ENCODE results near the gene ANAPC4.
"Not testable (repeated sequence)": the region's sequence is repeated elsewhere in the genome, so short reads cannot be mapped to it uniquely, and the experiment has no call there.

The ANAPC4 gene, protein sequence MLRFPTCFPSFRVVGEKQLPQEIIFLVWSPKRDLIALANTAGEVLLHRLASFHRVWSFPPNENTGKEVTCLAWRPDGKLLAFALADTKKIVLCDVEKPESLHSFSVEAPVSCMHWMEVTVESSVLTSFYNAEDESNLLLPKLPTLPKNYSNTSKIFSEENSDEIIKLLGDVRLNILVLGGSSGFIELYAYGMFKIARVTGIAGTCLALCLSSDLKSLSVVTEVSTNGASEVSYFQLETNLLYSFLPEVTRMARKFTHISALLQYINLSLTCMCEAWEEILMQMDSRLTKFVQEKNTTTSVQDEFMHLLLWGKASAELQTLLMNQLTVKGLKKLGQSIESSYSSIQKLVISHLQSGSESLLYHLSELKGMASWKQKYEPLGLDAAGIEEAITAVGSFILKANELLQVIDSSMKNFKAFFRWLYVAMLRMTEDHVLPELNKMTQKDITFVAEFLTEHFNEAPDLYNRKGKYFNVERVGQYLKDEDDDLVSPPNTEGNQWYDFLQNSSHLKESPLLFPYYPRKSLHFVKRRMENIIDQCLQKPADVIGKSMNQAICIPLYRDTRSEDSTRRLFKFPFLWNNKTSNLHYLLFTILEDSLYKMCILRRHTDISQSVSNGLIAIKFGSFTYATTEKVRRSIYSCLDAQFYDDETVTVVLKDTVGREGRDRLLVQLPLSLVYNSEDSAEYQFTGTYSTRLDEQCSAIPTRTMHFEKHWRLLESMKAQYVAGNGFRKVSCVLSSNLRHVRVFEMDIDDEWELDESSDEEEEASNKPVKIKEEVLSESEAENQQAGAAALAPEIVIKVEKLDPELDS

DNA sequence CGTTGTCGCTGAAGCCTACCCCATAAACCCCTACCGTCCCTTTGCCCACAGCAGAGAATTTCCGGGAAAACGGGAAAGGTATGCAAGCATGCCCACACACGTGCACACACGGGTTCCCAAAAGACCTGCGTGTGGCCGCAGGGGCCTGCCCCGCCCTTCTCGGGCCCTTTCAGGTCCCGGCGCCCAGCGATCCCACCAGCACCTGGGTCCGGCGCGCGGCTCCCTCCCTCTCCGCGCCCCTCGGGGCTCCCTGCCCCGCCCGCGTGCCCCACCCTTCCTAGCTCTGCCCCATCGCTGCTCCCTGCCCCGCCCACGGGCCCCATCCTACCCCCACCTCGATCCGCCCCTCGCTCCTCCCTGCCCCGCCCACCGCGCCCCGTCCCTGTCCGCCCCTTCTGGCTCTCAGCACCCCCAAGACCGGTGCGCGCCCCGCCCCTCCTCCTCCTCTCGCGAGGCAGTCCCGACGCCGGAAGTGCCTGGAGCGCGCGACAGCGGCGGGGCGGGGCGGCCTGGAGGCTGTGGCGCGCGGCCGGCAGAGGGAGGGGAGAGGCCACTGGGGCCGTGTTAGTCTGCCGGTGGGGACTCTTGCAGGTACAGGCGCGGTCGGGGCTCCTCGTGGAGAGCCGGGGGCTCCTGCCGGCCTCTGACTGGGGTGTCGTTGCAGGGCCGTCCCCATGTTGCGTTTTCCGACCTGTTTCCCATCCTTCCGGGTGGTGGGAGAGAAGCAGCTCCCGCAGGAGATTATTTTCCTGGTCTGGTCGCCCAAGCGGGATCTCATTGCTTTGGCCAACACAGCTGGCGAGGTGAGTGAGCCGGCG is at the start of gene ANAPC4:
ANAPC4 (plus strand) TSS at position 510 of the 818 bp plus-strand sequence; CDS start at position 675, 165 bp downstream.
- peak; percentile 98 for DNase-seq (ENCODE audit: low read depth)

DNA sequence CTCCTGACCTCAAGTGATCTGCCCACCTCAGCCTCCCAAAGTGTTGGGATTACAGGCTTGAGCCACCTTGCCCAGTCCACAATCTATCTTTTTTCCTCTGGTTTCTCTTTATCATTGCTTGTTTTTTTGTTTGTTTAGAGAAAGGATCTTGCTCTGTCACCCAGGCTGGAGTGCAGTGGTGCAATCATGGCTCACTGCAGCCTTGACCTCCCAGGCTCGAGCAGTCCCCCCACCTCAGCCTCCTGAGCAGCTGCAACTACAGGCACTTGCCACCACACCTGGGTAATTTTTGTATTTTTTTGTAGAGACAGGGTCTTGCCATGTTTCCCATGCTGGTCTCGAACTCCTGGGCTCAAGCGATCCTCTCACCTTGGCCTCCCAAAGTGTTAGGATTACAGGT is 48.6 kb upstream of the ANAPC4 start:
- DNase-seq (ENCODE audit: low read depth), result not testable (repeated sequence)

DNA sequence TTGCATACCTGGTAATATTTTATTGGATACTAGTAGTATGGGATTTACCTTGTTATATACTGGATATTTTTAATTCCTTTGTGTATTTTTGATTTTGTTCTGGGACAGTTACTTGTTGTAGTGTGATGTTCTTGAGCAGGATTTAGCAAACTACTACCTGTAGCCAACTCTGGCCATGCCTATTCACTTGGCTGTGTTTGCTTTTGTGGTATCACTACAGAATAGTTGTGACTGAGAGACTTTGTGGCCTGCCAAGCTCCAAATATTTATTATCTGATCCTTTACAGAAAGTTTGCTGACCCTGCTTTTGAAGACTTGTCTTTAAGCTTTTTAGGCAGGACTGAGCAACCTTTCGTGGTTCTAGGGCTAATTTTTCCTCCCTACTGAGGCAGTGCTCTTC is 46.7 kb upstream of the ANAPC4 start:
- DNase-seq (ENCODE audit: low read depth), result no peak

DNA sequence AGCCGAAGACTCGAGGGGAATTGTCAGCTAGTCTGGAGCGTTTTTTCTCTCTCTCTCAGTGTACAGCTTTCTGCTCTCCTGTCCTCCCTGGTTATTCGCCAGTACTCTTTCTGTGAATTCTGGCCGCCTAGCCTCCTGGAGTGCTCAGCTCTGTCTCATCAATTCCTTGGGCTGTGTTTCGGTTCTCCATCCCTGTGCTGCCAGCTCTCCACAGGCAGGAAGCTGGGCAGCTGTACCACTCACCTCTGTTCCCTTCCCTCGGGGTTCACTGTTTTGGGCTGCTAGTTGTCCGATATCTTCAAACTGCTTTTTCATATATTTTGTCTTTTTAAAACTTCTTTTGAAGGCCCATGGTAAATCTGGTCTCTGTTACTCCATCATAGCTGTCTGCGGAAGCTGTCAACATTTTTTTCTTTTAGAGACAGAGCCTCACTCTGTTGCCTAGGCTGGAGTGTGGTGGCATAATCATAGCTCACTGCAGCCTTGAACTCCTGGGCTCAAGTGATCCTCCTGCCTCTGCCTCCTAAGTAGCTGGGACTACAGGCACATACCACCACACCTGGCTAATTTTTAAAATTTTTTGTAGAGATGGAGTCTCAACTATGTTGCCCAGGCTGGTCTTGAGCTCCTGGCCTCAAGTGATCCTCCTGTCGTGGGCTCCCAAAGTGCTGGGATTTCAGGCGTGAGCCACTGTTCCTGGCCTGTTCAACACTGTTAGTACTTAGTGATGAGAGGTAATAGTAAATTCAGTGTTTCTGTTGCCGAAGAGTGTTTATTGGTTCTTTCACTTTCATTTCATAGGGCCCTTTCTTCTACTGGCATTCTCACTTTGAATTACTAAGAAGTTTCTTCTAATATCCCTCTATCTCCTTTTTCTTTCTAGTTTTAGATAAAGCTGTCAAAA is 45.9 kb upstream of the ANAPC4 start:
- DNase-seq (ENCODE audit: low read depth), result no peak

DNA sequence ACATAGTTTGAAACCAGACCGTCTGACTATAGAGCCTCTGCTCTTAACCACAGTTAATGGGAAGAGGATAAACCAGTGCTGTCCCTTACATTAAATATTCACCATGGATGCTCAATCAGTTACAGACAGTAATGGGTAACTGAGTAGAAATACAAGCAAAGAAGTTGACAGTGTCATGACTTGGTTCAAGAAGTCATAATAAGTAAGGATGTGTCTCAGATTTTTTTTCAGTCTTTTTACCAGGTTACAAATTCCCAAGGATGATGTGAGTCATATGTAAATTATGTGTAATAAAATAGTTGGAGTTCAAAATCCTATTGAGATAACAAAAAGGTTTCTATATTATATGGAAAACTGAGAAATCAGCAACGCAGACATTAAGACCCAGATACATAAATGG is 33.4 kb upstream of the ANAPC4 start:
- DNase-seq (ENCODE audit: low read depth), result no peak

DNA sequence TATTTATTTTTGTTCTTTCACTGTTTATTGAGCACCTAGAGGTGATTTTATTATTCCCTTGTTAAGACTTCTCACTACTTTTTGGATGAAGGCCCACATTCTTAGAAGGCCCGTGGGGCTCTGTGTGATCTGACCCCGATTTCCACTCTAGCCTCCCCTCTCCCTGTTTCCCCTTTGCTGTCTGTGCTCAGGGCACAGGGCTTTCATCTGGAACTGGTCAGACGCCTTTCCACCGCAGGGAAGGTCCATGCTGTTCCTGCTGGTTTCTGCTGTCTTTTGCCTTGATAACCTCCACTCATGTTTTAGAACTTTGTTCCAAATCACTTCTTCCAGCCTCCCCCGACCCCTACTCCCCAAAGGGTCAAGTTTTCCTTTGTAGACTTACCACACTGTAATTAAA is 31.3 kb upstream of the ANAPC4 start:
- DNase-seq (ENCODE audit: low read depth), result no peak

DNA sequence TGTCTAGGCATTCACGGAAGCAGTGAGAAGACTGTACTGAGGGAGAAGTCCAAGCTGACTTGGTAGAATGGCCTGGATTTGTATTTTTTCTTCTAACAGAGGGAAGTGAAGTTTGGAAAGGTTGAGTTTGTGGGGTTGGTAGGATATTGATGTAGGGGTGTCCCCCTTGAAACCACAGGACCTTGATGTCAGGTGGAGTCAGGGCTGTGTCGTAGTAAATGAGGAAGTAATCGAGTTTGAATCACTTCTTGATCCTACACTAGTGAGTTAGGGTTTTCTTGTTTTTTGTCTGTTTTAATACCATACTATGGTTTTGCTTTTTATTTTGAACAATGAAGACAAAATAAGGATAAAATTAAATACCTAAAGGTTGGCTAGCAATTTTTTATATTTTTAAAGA is 30.1 kb upstream of the ANAPC4 start:
- DNase-seq (ENCODE audit: low read depth), result no peak

DNA sequence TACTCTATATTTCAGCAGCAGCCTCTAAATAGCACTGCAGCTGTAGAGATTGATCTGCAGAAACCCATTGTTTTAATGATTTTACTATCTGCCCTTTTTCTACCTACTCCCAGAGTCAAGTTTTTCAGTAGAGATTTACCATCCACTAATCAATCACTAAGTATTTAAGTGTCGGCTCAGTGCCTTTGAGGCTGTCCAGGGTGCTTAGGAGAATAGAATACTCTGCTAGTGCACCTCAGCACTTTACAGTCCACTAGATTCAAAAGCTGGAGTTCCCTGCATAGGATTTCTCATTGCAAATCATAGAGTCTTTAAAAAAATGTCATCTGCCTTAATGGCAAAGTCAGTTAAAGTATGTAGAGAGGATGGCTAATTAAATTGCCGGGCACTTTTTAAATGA is 29.6 kb upstream of the ANAPC4 start:
- DNase-seq (ENCODE audit: low read depth), result no peak

DNA sequence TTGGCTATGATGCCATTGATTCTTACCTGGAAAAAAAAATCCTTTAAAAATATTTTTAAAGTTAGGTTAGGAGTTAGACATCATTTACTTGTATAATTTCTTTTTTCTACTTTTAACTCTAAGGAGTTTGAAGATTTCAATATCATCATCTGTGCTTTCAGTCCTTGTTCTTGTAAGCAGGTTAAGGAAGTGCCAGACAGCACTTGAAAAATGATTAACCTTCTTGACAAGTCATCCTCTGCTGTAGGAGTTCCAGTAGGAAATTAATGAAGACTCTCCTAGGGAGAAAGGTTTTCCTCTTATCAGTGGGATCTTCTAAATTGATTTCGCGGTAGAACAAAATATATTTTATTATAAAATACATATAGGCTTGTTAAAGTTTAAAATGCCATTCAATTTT is 29.1 kb upstream of the ANAPC4 start:
- DNase-seq (ENCODE audit: low read depth), result no peak

DNA sequence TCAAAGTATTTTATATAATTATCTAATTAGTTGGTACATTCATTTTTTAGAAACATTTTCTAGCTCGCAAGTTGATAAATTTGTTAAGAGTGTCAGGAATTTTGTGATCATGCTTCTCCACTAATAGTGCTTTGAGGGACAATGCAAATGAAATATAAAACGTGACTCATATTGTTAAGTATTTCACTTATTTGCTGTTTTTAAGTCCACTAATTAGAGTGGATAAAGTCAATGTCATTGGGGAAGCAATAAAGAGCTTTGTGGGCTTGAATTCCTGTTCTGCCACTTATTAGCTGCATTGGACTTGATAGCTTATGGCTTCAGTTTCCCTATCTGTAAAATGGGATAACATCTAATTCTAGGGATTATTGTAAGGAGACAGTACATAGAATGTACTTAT is 26.5 kb upstream of the ANAPC4 start:
- DNase-seq (ENCODE audit: low read depth), result no peak

DNA sequence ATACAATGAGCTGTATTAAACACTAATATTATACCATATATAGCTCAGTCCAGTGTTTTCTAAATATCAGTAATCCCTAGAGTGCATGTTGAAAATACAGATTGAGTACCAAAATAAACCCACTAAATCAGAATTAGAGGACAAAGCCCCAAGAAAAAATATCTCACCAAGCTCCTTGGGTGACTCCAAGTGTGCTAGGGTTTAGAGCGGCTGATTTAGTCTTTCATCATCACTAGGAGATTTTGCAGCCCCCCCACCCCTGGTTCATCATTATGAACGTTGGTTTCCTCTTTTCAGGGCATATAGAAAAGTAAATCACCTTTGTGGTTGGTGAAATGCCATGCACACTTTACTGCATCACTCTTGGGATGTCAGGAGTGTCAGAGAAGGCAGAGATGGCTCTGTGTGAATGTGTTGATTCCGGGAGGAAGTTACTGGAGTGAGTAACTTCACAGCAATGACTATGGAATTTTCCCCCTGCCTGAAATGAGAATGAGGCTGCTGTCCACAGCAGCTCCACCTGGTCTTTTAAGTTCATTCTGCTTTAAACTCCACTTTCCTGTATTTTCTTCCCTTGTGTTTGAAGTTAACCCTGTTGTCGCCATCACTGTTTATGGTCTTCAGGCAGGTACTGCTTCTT is 25.2 kb upstream of the ANAPC4 start:
- no peak for DNase-seq (ENCODE audit: low read depth)

DNA sequence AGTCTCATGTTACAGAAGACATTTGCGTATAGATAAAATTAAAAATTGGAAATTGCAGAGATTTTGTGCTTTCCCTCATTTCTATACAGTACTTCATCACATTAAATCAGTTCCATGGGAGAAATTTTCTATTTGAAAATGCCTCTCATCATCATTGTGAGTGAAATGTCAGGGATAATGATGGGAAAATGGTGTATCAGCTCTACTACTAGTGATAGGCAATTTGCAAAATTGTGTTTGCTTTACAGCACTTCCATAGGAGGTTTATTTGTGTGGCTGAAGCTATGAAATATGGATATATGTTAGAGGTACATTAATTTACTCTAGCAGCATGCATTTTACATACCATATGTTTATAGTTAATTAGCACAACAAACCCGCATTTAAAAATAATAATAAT is 21.0 kb upstream of the ANAPC4 start:
- DNase-seq (ENCODE audit: low read depth), result no peak

DNA sequence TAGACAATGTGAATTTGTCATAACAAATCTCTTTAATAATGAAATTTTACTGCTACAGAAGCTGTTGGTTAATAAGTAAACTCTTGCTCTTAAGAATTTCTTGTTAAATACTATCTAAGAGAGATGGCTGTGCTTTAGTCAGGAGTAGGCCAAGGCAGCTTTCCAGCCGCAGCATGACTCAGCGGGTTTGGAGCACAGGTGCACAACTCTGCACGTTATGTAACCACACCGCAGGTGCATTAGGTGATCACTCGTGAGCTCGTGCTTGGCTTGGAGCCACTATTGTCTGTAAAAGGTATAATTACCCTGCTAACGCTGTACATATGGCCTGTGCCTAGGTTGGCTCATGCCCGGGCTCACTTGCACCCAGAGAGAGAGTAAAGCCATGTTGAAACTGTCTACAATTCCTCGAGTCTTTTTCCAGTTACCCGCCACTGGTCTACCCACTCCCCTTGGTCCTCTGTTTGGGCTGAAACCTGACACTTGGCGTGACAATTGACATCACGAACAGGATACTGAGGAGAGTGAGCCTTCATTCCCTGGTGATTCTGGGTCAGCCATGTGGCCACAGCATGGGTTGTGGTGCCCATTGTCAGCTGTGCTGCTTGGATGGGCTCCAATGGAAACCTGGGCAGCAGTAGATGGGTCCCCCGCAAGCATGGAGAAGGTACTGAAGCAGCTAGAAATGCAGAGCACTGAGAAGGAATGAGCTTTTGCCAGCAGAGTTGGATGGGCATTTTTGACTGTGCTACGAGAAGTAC is 18.4 kb upstream of the ANAPC4 start:
- no peak for DNase-seq (ENCODE audit: low read depth)

DNA sequence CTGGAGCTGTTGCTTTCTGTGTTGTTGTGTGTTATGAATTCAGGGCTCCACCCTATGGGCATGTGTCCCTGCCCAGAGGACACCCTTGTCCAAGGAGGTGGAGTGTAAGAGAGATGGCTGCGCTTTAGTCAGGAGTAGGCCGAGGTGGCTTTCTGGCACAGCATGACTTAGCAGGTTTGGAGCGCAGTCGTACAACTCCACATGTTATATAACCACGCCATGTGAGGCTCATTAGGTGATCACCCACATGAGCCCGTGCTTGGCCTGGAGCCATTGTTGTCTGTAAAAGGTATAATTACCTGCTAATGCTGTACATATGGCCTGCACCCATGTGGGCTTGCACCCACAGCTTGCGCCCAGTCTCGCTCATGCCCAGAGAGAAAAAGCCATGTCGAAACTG is 15.8 kb upstream of the ANAPC4 start:
- no peak for DNase-seq (ENCODE audit: low read depth)

DNA sequence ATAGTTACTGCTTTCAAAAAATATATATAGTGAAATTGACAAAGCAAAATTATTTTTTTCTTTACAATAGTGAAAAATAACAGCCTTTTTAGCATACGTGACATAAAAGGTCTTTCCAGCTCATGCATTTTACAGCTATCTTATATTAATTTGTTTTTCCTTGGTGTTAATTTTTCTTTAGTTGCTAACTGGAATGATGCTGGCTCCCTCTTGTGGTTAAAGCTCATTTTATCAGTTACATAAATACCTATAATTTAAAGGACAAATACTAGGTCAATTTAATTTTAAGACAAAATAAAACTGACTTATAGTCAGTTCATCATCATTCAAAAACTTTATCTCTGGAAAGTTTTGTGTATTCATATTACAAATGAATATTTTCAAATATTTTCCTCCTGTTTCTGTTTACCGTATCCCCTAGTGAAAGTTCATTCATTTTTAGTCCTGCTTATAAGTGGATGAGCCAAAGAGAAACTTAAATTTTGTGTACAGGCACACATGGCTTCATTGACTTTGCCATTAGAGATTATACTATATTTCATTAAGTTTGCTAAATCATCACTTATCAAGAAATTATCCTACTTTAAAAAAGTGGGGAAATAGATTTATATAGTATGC is 9.9 kb upstream of the ANAPC4 start:
- DNase-seq (ENCODE audit: low read depth), result no peak

DNA sequence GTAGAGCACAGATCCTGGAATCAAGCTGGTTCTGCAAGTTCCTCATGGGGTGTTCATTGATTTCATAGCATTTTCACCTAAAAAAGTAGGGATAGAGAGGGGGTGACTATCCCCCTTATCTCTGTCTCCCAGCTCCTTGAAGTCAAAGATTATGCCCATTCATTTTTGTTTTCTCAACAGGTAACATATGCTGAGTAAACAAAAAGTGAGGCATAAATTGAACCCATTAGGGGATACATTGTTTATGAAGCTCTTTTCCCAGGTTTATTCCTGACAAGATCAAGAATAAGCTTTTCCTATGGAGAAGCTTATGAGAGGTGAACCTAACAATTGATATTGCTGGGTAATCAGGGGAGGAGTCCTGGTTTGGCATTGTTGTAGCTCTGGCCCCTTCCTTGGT is 9.2 kb upstream of the ANAPC4 start:
- no peak for DNase-seq (ENCODE audit: low read depth)

DNA sequence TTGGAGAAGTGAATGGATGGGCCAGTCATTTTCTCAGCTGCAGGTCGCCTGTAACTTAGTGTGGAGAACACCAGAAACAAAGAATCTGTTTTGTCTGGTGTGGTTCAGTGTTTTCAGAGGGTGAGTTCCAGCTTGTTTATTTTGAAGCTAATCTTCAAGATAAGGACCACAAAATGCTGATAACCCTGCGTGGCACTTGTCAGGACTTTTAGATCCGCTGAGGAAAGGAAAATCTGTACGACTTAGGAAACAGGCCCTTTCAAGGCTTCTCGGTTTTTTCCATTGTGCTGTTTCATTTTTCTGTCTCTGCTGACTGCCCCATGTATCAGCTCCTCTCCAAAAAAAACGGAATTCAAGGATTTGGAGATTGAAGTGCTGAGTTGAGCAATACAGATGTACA is 8.7 kb upstream of the ANAPC4 start:
- DNase-seq (ENCODE audit: low read depth), result no peak

DNA sequence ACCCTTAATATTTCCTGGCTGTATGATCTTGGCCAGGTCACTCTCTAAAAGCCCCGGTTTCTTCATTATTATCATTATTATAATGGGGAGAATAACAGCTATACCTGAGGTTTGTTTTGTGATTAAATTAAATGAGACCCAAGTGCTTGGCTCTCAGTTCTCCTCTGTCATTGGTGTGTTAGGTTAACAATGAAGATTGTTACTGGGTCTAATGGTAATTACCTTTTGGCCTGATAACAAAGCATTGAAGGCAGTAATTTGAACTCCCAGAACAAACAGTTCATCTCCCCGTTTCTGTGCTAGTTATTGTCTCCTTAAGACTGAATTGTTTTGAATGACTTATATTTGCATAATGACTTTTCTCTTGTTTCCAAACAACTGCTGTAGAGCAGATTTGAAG is 6.8 kb upstream of the ANAPC4 start:
- DNase-seq (ENCODE audit: low read depth), result no peak

DNA sequence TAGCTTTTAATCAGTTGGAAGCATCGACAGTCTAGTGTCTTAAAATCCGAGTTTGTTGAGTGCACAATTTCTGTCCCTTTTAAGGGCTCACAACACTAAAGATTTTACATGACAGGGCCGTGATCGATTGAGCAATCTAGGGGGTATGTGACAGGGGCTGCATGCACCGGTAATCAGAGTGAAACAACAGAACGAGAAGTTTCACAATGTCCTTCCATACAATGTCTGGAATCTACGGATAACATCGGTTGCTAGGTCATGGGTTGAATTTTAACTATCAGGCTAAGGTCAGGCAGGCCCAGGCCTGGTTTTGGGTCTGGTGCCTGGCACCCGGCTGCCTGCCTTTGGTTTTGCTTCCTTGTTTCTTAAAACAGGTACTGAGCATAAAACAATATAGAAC is 4.5 kb upstream of the ANAPC4 start:
- not testable (repeated sequence) for DNase-seq (ENCODE audit: low read depth)

Data from stimulated activated CD8-positive, alpha-beta memory T cell treated with anti-CD3 and anti-CD28 coated beads, Interleukin-12 subunit alpha, Interleukin-12 subunit beta, amount 100 ng/mL, for 4 hours (primary cell).